Ramos (cell line): ENCODE results near the gene EID2B.

ENCODE experiments used
- in situ Hi-C: fragments of 300-500 bp; cut with MboI; formaldehyde crosslinking; loops from one replicate; pipeline ENCODE4 v1.14.3; 2022; ENCODE audit warnings: low sequenced_read_pairs; ENCODE audit not compliant: unreplicated experiment

EID2B gene

GRCh38 chr19:39532233-39533002 is at the start of gene EID2B:
Gene EID2B, minus strand, starts transcription at chr19:39532852. Its CDS starts 50 bp downstream, at chr19:39532802.
- in situ Hi-C loops = loop anchor here (10.0 to 25.0 kb wide), 2 partner anchors 320 to 418 kb away; partner anchors contain the start of gene SYCN

- in situ Hi-C loops = no loop called here
Observed at GRCh38 chr19:39582442-39582841, 49.8 kb upstream of the EID2B start.

GRCh38 chr19:39568604-39569003 is 36.0 kb upstream of the EID2B start:
- in situ Hi-C loops = no loop called here

GRCh38 chr19:39566064-39566463 is 33.4 kb upstream of the EID2B start:
- in situ Hi-C loops = no loop called here

- in situ Hi-C loops = no loop called here
Observed at GRCh38 chr19:39563408-39563807, 30.8 kb upstream of the EID2B start.

GRCh38 chr19:39558624-39559117 is 26.0 kb upstream of the EID2B start:
- in situ Hi-C loops = no loop called here

- in situ Hi-C loops = no loop called here
Observed at GRCh38 chr19:39557811-39558623, 25.4 kb upstream of the EID2B start.

- in situ Hi-C loops = no loop called here
Observed at GRCh38 chr19:39555883-39556282, 23.2 kb upstream of the EID2B start.

GRCh38 chr19:39554701-39555311 is 22.2 kb upstream of the EID2B start:
- in situ Hi-C loops = no loop called here

GRCh38 chr19:39553082-39553652 is 20.5 kb upstream of the EID2B start:
- in situ Hi-C loops = no loop called here

- in situ Hi-C loops = no loop called here
Observed at GRCh38 chr19:39550197-39550596, 17.5 kb upstream of the EID2B start.

- in situ Hi-C loops = loop anchor here (10.0 to 25.0 kb wide), 2 partner anchors 118 to 334 kb away; partner anchors contain the start of gene SYCN
Observed at GRCh38 chr19:39546599-39546998, 13.9 kb upstream of the EID2B start.

GRCh38 chr19:39544911-39545310 is 12.3 kb upstream of the EID2B start:
- in situ Hi-C loops = loop anchor here (10.0 to 25.0 kb wide), 2 partner anchors 120 to 333 kb away; partner anchors contain the start of gene SYCN

GRCh38 chr19:39544226-39544903 is 11.7 kb upstream of the EID2B start:
- in situ Hi-C loops = loop anchor here (10.0 to 25.0 kb wide), 2 partner anchors 120 to 332 kb away; partner anchors contain the start of gene SYCN

GRCh38 chr19:39543477-39543857 is 10.8 kb upstream of the EID2B start:
- in situ Hi-C loops = loop anchor here (10.0 to 25.0 kb wide), 2 partner anchors 121 to 331 kb away; partner anchors contain the start of gene SYCN

GRCh38 chr19:39542206-39542605 is 9.6 kb upstream of the EID2B start:
- in situ Hi-C loops = loop anchor here (10.0 to 25.0 kb wide), 2 partner anchors 123 to 330 kb away; partner anchors contain the start of gene SYCN

- in situ Hi-C loops = loop anchor here (10.0 to 25.0 kb wide), 2 partner anchors 124 to 328 kb away; partner anchors contain the start of gene SYCN
Observed at GRCh38 chr19:39540333-39540673, 7.7 kb upstream of the EID2B start.

- in situ Hi-C loops = loop anchor here (10.0 to 25.0 kb wide), 3 partner anchors 125 to 425 kb away; partner anchors contain the start of gene SYCN
Observed at GRCh38 chr19:39539518-39540332, 7.1 kb upstream of the EID2B start, which contains the start of gene EID2. Gene EID2, minus strand, starts transcription at chr19:39540161. Its CDS starts 82 bp downstream, at chr19:39540079.
